Heart left ventricle (tissue), 13 donors: ENCODE results near the gene CTCFL.

Experiments
- CTCF ChIP-seq, 12 donors: fragments of 200-600 bp; sonication (generic) in 4 of 12; IDR thresholded peaks; one replicate each; pipeline versions ENCODE4 v1.5.0 to v1.8.0; 2018 to 2022; ENCODE audit warnings: antibody characterized with exemption in 12 of 12, mild to moderate bottlenecking in 5 of 12
- POLR2A ChIP-seq, 2 donors: fragments of 450-650 bp; IDR thresholded peaks; one replicate each; pipeline ENCODE4 v1.6.1; 2017; ENCODE audit warnings: antibody characterized with exemption in 2 of 2, mild to moderate bottlenecking in 2 of 2, moderate library complexity in 2 of 2
- donor health status: ischemic (EF 13 %, LVEDD 7.1; RV severe dilation, severe dysfunction).
- donor health status: DM: no; HTN: yes; CAD: no.
- donor health status: DM: no; HTN: no; CAD: no.
- donor health status: ischemic (EF 25% LVEDD 6.9; RV normal size, moderate dysfunction).
- donor health status: ischemic (EF 25% LVEDD 5.7; RV mildly dilated, moderate dysfunction).
- donor health status: ischemic (EF 35%, LVEDD 5.7; RV mildly dilated, moderate dysfunction).
- donor health status: nonischemic (EF 11% LVEDD 7.7; RV severe dilation, severe dysfunction).
- donor health status: DM: yes; HTN: yes; CAD: no.
- donor health status: PGD.
- donor health status: ischemic (EF 29% LVEDD 5.4; RV normal size, mild dysfunction).
- donor health status: nonischemic (EF 23%, LVEDD 6.1; RV moderate dilation, normal function).

- TF ChIP-seq CTCF (IDR thresholded peaks at IDR 0.05) (no peak), POLR2A (IDR thresholded peaks at IDR 0.05) (no peak)
Observed at GRCh38 chr20:57474816-57475215, 50.1 kb downstream of the CTCFL start.
